ENCODE data around the gene GALNS.

Gene GALNS

DNA sequence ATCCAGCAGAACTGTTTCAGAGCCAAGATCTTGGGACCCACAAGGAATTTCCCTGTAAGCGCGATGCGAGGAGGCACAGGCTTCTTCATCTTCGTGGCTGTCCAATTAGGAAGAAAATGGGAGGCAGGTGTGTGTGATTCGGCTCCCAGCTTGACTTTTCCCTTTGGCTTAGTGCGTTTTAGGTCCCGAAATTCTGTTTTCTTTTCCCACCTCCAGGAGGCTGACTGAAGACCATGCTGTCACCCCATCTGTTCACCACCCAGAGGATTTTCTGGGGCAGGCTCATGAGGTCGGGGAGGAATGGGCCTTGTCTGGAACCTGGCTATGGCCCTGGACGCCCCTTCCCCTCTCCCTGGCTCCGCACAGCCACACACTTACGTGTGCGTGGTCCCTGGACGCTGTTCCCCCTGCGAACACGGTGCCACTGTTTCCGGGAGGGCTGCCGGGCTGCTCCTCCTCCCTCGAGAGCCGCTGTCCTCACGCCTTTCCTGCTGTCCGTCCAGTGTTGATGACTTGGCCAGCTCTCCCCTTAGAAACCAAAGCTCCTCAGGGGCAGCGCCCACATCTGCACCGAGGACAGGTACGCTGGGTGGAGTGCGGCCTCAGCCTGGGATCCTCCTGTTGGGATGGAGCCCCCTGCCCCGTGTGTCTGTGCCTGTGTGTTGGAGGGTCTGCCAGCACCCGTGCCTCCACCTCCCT lies 12.4 kb upstream of the GALNS start:
- ATAC-seq (ENCODE audit: insufficient read depth, low read depth) (no peak), DNase-seq (no peak)
- peaks cover 20% of the 10 kb centered on the region for H3K27me3 ChIP-seq (ENCODE audit: insufficient read depth, low read length, poor library complexity)
- no peak overlapping the region for H2AFZ ChIP-seq (ENCODE audit: low read depth, low read length)
- no peak overlapping the region for H3K4me2 ChIP-seq (ENCODE audit: insufficient read depth, low read length)
- no peak overlapping the region for H3K27ac ChIP-seq (ENCODE audit: low read length)
- TF ChIP-seq EZH2 (IDR thresholded peaks at IDR 0.05; ENCODE audit: borderline replicate concordance, low read depth, low read length, severe bottlenecking) = no peak
- TF ChIP-seq, protein P1, sequence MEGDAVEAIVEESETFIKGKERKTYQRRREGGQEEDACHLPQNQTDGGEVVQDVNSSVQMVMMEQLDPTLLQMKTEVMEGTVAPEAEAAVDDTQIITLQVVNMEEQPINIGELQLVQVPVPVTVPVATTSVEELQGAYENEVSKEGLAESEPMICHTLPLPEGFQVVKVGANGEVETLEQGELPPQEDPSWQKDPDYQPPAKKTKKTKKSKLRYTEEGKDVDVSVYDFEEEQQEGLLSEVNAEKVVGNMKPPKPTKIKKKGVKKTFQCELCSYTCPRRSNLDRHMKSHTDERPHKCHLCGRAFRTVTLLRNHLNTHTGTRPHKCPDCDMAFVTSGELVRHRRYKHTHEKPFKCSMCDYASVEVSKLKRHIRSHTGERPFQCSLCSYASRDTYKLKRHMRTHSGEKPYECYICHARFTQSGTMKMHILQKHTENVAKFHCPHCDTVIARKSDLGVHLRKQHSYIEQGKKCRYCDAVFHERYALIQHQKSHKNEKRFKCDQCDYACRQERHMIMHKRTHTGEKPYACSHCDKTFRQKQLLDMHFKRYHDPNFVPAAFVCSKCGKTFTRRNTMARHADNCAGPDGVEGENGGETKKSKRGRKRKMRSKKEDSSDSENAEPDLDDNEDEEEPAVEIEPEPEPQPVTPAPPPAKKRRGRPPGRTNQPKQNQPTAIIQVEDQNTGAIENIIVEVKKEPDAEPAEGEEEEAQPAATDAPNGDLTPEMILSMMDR (IDR thresholded peaks at IDR 0.05; ENCODE audit: borderline replicate concordance, extremely low read depth, low read length, poor library complexity, severe bottlenecking) = no peak
- no peaks in the 10 kb centered on the region for H3K4me1 ChIP-seq (ENCODE audit: insufficient read depth, low read length)
- no peaks in the 10 kb centered on the region for H3K36me3 ChIP-seq (ENCODE audit: insufficient read depth, low read length)
- no peaks in the 10 kb centered on the region for H3K79me2 ChIP-seq (ENCODE audit: insufficient read depth, low read length)
- no peak overlapping the region for H3K9ac ChIP-seq (ENCODE audit: low read depth, low read length)
- H3K9me3 ChIP-seq (ENCODE audit: insufficient read depth, low read length, severe bottlenecking) = no peaks in the 10 kb centered on the region
- H3K4me3 ChIP-seq (ENCODE audit: low read depth in 1 of 2, low read length in 2 of 2) = no peak overlapping the region
- H4K20me1 ChIP-seq (ENCODE audit: insufficient read depth, low read length) = 0 out of 2 replicates have a peak, but pooled peaks cover 4% of the 10 kb centered on the region

- Histone ChIP-seq H3K27me3 (ENCODE audit: insufficient read depth, low read length, poor library complexity) (peaks cover 20% of the 10 kb centered on the region), H3K4me3 (ENCODE audit: low read depth in 1 of 2, low read length in 2 of 2) (no peak overlapping the region), H3K36me3 (ENCODE audit: insufficient read depth, low read length) (peaks cover 2% of the 10 kb centered on the region; the same call in 1 of the 2 replicates), H3K4me2 (ENCODE audit: insufficient read depth, low read length) (no peak overlapping the region), H3K27ac (ENCODE audit: low read length) (no peak overlapping the region), H3K9me3 (ENCODE audit: insufficient read depth, low read length, severe bottlenecking) (no peaks in the 10 kb centered on the region), H4K20me1 (ENCODE audit: insufficient read depth, low read length) (0 out of 2 replicates have a peak, but pooled peaks cover 1% of the 10 kb centered on the region), H2AFZ (ENCODE audit: low read depth, low read length) (no peak overlapping the region), H3K79me2 (ENCODE audit: insufficient read depth, low read length) (no peaks in the 10 kb centered on the region), H3K9ac (ENCODE audit: low read depth, low read length) (no peak overlapping the region), H3K4me1 (ENCODE audit: insufficient read depth, low read length) (no peaks in the 10 kb centered on the region)
- DNase-seq = no peak
- TF ChIP-seq, protein P1 (IDR thresholded peaks at IDR 0.05; ENCODE audit: borderline replicate concordance, extremely low read depth, low read length, poor library complexity, severe bottlenecking) = no peak
- TF ChIP-seq EZH2 (IDR thresholded peaks at IDR 0.05; ENCODE audit: borderline replicate concordance, low read depth, low read length, severe bottlenecking) = no peak
- ATAC-seq (ENCODE audit: insufficient read depth, low read depth) = no peak
Measured at GRCh38 chr16:88867581-88868246, 11.0 kb upstream of the GALNS start.

- no peak for ATAC-seq (ENCODE audit: insufficient read depth, low read depth)
- no peak within 1 kb of the TSS for H3K9ac ChIP-seq (ENCODE audit: low read depth, low read length)
- no peaks in the 10 kb centered on the region for H3K79me2 ChIP-seq (ENCODE audit: insufficient read depth, low read length)
- no peaks in the 10 kb centered on the region for H4K20me1 ChIP-seq (ENCODE audit: insufficient read depth, low read length)
- H3K36me3 ChIP-seq (ENCODE audit: insufficient read depth, low read length) = peaks cover 9% of the 10 kb centered on the region
- DNase-seq = no peak
- H3K27me3 ChIP-seq (ENCODE audit: insufficient read depth, low read length, poor library complexity) = peaks cover 18% of the 10 kb centered on the region
- H3K4me2 ChIP-seq (ENCODE audit: insufficient read depth, low read length) = no peak within 1 kb of the TSS
- no peak within 1 kb of the TSS for H3K27ac ChIP-seq (ENCODE audit: low read length)
- H2AFZ ChIP-seq (ENCODE audit: low read depth, low read length) = no peak within 1 kb of the TSS
- H3K9me3 ChIP-seq (ENCODE audit: insufficient read depth, low read length, severe bottlenecking) = no peaks in the 10 kb centered on the region
- no peak for TF ChIP-seq EZH2 (IDR thresholded peaks at IDR 0.05; ENCODE audit: borderline replicate concordance, low read depth, low read length, severe bottlenecking)
- TF ChIP-seq, protein P1 (IDR thresholded peaks at IDR 0.05; ENCODE audit: borderline replicate concordance, extremely low read depth, low read length, poor library complexity, severe bottlenecking) = no peak
- H3K4me3 ChIP-seq (ENCODE audit: low read depth in 1 of 2, low read length in 2 of 2) = no peak within 1 kb of the TSS
- H3K4me1 ChIP-seq (ENCODE audit: insufficient read depth, low read length) = no peaks in the 10 kb centered on the region
Measured at GRCh38 chr16:88866151-88866920, 9.6 kb upstream of the GALNS start, which contains the start of gene PABPN1L. Gene PABPN1L, minus strand, starts transcription at chr16:88866660. Its CDS starts 54 bp downstream, at chr16:88866606.

Measured in DND-41 (cell line).